SK-N-DZ (cell line): ENCODE measurements around the gene FAM210A.

ENCODE experiments used
- DNase-seq: peaks from one replicate; pipeline ENCODE4 v3.0.0-alpha.2; 2015; ENCODE audit warnings: low spot score
- small RNA-seq, 2 experiments: library from RNA; depleted of rRNA; stranded (forward); fragments of <200 nt; gene quantifications; one replicate each; pipeline ENCODE3, GENCODE V24; 2014

Gene FAM210A

DNA sequence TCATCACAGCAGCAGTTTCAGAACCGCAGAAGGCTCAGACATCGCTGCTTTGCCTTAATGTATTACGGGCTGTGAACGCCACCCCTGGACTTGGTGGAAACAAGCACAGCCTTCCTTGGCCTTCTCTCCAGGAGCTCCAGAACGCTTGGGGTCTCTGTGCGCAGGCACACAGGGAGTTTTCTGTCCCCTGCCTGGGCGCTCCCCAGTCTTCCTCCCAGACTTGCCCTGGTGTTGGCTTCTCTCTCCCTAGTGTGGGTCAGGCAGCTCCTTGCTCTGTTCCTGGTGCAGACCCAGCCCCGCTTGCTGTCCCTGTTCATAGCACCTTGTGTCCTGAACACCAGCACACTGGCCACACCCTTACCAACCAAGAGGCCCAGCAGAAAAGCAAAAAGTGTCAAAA lies 103.6 kb downstream of the FAM210A start:
- DNase-seq: no peak

DNA sequence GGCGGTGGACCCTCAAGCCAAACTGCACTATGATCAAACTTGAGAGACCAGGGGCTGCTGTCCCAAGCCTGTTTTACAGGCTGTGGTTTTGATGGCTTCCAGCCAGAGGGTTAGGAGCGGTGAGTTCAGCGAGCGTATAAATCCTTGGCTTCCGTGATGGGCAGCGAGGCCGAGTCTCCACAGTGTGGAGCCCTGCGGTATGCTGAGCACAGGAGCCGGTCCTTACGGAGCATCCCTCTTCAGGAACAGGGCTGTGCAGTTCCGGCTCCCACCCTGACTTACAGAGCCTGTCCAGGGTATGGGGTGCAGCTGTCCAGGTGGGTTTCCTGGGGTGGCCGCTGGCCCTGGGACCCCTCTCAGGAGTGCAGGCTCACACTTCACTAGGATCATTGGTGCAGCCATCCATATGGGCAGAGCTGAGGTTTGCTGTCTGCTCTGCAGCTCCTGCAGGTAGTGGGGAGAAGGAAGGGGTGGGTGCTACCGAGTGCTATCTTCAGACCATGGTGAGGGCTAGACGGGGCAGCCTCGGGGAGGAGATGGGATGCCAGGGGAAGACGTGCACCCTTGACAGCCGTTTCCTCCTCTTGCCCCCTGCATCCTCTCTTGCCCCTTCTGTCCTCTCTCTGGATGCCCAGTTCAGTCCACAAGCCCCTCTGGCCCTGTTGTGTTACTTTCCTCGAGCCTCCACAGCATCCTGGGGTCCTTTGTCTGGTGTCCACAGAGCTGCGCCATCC lies 104.3 kb downstream of the FAM210A start:
- DNase-seq: no peak

DNA sequence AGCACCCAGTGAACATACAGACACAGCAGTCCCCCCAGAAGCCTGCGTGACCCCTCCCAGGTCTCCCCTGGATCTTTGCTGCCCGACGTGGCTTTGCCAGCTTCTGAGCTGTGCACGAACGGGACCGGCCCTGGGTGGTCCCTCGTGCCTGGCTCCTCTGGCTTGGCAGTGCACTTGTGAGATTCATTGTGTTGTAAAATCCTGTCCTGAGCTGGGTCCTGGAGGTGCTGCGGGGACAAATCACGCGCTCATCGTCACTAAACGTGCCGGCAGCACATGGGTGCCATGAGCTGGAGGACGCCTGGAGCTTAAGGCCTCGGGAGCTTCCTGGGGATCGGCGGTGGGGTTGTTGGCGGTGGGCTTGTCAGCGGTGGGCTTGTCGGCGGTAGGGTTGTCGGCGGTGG lies 104.9 kb downstream of the FAM210A start:
- no peak for DNase-seq

- DNase-seq: no peak
Measured at GRCh38 chr18:13620818-13621445, 105.4 kb downstream of the FAM210A start.

DNA sequence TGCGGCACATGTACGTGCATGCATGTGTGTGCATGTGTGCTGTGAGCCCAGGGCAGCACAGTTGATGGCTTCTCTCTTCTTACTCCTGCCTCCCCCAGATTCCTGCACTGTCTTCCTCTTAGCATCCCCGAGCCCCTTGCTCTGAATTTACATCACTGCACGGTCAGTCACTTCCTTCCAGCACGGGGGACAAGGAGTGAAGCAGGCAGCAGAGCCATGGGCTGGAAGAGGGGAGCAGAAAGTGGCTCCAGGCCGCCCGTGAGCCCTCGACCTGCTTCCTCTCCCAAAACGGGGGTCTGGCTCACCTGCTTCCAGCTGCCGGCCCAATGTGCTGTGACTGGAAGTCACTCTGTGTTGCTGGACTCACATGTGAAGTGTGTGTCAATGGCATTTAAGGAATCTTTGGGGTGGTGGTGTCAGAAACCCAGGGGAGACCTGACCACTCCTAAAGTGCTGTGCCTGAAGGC lies 106.1 kb downstream of the FAM210A start:
- no peak for DNase-seq

- no peak for DNase-seq
Measured at GRCh38 chr18:13619505-13620205, 106.7 kb downstream of the FAM210A start.

GRCh38 chr18:13618760-13619438 lies 107.5 kb downstream of the FAM210A start:
- DNase-seq: no peak

DNA sequence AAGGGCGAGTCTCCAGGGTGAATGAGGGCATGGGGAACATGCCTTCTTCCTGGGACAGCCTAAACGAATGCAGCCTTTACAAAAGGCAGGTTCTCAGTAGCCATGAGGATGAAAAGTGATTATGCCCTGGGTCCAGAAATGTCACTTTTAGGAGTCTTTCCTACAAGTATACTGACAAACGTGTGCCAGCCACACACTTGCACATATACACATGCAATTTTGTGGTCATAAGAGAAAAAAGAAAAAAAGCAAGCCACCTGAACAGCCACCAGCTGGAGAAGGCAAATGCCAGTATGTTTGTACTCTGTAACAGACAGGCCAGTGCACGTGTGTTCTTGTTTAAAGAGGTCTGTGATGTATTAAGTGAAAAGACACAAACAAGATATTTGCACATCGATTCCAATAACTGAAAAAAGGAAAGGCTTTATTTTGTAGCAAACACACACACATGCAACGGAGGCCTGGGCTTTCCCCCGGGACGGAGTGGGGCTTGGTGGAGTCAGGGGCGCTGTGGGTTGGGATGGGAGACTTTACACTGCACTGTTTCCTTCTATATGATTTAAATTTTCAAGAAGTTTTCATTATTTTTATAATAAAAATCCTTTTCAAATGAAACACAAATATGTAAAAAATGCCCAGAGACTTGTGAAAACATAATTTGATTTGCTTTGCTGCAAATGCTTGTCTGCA lies 108.4 kb downstream of the FAM210A start:
- DNase-seq: no peak

GRCh38 chr18:13616525-13617035 lies 109.8 kb downstream of the FAM210A start:
- no peak for DNase-seq

- no peak for DNase-seq
Measured at GRCh38 chr18:13616041-13616440, 110.3 kb downstream of the FAM210A start.

DNA sequence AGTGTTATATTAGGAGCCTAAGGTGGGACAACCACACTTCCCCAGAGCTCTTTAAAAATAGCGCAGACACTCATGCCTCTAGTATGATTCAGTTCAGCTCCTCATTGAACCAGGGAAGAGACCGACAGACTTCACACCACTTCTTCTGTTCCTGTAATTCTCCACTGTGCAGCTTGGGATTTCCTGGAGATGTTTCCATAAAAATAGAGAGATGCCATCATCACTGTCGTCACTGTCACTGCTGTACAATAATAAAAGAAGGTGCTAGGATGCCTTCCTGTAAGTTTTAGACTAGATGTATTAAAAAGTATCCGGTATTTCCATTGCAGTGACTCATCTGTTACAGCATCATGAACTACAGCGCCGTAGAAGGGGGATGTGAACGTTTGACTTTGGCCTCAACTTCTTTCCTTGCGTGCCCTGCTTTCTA lies 110.9 kb downstream of the FAM210A start:
- DNase-seq: no peak

GRCh38 chr18:13614641-13615288 lies 111.6 kb downstream of the FAM210A start:
- no peak for DNase-seq

- no peak for DNase-seq
Measured at GRCh38 chr18:13613591-13614501, 112.5 kb downstream of the FAM210A start.

Small RNA genes within 50 kb of the gene (small RNA-seq; reads per million reads assigned to genes)
- gene AP001525.1 (0 reads per million in 2 experiments), gene RN7SL362P (0 to 0.04 reads per million in 2 experiments)
